Colonic mucosa (tissue), 4 donors: ENCODE measurements around the gene COL23A1. TPM values are rescaled to one million over a fixed set of nuclear protein-coding genes. Genes with fewer than 3 reads are reported as not detected.
"Not testable (repeated sequence)": the region's sequence is repeated elsewhere in the genome, so short reads cannot be mapped to it uniquely, and the experiment has no call there.

ENCODE experiments used
- DNase-seq: peaks from one replicate; pipeline ENCODE4 v3.0.0-alpha.2; 2020
- H3K27ac ChIP-seq: fragments of 200-600 bp; one replicate; pipeline ENCODE4 v1.8.0; 2021
- H3K27me3 ChIP-seq: fragments of 200-600 bp; one replicate; pipeline ENCODE4 v1.8.0; 2021
- H3K36me3 ChIP-seq: fragments of 200-600 bp; one replicate; pipeline ENCODE4 v1.8.0; 2021
- H3K4me1 ChIP-seq: fragments of 200-600 bp; one replicate; pipeline ENCODE4 v1.8.0; 2021; ENCODE audit warnings: mild to moderate bottlenecking
- H3K4me3 ChIP-seq: fragments of 200-600 bp; one replicate; pipeline ENCODE4 v1.8.0; 2021
- H3K9ac ChIP-seq, 2 donors: one replicate each; pipeline ENCODE4 v1.7.0; 2013; ENCODE audit warnings: control low read depth in 2 of 2, low read depth in 2 of 2, low read length in 2 of 2
- H3K9me3 ChIP-seq: fragments of 200-600 bp; one replicate; pipeline ENCODE4 v1.8.0; 2021
- intact Hi-C: fragments of 100-400 bp; cut with DNase I; formaldehyde crosslinking; loops from one replicate; pipeline ENCODE4 v1.14.1; 2022
- total RNA-seq, 2 donors: library from RNA; stranded (reverse); fragmentation: NEBNext Ultra II Directional in 1 of 2; extraction: Animal tissue kit (Norgen Biotek cat#: 25700) in 1 of 2; gene quantifications; one replicate each; pipeline ENCODE4 v1.2.1, GENCODE V29; 2021
- TF ChIP-seq, protein P1 (sequence below): fragments of 200-600 bp; IDR thresholded peaks from one replicate; pipeline ENCODE4 v1.8.0; 2022; ENCODE audit warnings: antibody characterized with exemption, mild to moderate bottlenecking
- donor health status: healthy.
- donor health status: DM: no; HTN: no; CAD: no.
- donor health status: DM: no; HTN: no; CAD: no.

The COL23A1 gene
- total RNA-seq, 2 donors from 2014 or later, result 0.37 to 0.49 TPM

DNA sequence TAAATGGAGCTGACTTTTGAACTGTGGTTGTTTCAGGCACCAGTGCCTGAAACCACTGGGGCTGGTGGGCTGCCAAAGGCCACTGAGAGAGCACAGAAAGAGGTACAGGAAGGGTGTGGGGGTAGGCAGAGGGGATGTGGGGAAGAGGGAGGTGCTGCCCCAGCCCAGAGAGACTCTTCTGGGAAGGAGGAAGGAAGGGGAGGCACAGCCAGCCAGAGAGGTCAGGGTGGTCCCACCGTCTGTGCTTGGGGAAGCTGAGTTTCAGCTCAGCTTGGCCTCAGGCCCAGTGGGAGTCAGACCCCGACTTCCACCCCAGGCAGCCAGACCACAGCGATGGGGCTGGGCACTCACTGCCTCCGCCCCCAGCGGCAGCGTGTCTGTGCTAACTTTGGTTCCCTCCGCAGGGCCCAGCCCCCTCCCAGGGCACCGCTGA lies 348.9 kb downstream of the COL23A1 start:
- no peak for DNase-seq
- H3K4me3 ChIP-seq, result no peak overlapping the region
- H3K36me3 ChIP-seq, result no peaks in the 10 kb centered on the region
- H3K9ac ChIP-seq, result no peak overlapping the region
- no peaks in the 10 kb centered on the region for H3K9me3 ChIP-seq
- H3K27ac ChIP-seq, result peak overlapping the region; percentile 22
- TF ChIP-seq, protein P1, sequence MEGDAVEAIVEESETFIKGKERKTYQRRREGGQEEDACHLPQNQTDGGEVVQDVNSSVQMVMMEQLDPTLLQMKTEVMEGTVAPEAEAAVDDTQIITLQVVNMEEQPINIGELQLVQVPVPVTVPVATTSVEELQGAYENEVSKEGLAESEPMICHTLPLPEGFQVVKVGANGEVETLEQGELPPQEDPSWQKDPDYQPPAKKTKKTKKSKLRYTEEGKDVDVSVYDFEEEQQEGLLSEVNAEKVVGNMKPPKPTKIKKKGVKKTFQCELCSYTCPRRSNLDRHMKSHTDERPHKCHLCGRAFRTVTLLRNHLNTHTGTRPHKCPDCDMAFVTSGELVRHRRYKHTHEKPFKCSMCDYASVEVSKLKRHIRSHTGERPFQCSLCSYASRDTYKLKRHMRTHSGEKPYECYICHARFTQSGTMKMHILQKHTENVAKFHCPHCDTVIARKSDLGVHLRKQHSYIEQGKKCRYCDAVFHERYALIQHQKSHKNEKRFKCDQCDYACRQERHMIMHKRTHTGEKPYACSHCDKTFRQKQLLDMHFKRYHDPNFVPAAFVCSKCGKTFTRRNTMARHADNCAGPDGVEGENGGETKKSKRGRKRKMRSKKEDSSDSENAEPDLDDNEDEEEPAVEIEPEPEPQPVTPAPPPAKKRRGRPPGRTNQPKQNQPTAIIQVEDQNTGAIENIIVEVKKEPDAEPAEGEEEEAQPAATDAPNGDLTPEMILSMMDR, result no peak
- intact Hi-C loops, result no loop called here
- H3K27me3 ChIP-seq, result no peaks in the 10 kb centered on the region
- peaks cover 22% of the 10 kb centered on the region for H3K4me1 ChIP-seq

DNA sequence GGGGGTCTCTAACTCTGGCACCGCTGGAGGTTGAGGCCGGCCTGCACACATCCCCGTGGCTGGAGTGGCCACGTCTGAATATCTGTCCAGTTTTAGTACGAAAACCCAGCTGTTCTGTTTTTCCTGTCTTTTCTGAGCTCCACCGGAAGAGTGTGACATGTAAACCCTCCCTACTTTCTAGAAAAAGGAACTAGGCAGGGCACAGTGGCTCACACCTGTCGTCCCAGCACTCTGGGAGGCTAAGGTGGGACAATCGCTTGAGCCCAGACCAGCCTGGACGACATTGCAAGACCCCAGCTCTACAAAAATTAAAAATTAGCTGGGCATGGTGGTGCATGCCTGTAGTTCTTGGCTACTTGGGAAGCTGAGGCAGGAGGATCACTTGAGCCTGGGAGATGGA lies 349.4 kb downstream of the COL23A1 start:
- Histone ChIP-seq H3K4me3 (no peak overlapping the region), H3K27me3 (no peaks in the 10 kb centered on the region), H3K4me1 (peaks cover 22% of the 10 kb centered on the region), H3K9me3 (no peaks in the 10 kb centered on the region), H3K27ac (peak overlapping the region; percentile 22), H3K36me3 (no peaks in the 10 kb centered on the region), H3K9ac (no peak overlapping the region)
- DNase-seq, result no peak
- TF ChIP-seq, protein P1, result no peak
- intact Hi-C loops, result no loop called here

GRCh38 chr5:178240341-178240741 lies 349.9 kb downstream of the COL23A1 start:
- Histone ChIP-seq H3K27ac (peak overlapping the region; percentile 22), H3K9me3 (no peaks in the 10 kb centered on the region), H3K4me3 (no peak overlapping the region), H3K9ac (no peak overlapping the region), H3K4me1 (peaks cover 22% of the 10 kb centered on the region), H3K27me3 (no peaks in the 10 kb centered on the region), H3K36me3 (no peaks in the 10 kb centered on the region)
- intact Hi-C loops, result no loop called here
- DNase-seq, result no peak
- TF ChIP-seq, protein P1, result no peak

- DNase-seq, H3K9ac ChIP-seq, intact Hi-C loops, H3K27me3 ChIP-seq, H3K4me3 ChIP-seq, H3K36me3 ChIP-seq, H3K9me3 ChIP-seq: not testable (repeated sequence)
- peak overlapping the region; percentile 22 for H3K27ac ChIP-seq
- H3K4me1 ChIP-seq, result peaks cover 22% of the 10 kb centered on the region
Observed at GRCh38 chr5:178239626-178240301, 350.4 kb downstream of the COL23A1 start.

DNA sequence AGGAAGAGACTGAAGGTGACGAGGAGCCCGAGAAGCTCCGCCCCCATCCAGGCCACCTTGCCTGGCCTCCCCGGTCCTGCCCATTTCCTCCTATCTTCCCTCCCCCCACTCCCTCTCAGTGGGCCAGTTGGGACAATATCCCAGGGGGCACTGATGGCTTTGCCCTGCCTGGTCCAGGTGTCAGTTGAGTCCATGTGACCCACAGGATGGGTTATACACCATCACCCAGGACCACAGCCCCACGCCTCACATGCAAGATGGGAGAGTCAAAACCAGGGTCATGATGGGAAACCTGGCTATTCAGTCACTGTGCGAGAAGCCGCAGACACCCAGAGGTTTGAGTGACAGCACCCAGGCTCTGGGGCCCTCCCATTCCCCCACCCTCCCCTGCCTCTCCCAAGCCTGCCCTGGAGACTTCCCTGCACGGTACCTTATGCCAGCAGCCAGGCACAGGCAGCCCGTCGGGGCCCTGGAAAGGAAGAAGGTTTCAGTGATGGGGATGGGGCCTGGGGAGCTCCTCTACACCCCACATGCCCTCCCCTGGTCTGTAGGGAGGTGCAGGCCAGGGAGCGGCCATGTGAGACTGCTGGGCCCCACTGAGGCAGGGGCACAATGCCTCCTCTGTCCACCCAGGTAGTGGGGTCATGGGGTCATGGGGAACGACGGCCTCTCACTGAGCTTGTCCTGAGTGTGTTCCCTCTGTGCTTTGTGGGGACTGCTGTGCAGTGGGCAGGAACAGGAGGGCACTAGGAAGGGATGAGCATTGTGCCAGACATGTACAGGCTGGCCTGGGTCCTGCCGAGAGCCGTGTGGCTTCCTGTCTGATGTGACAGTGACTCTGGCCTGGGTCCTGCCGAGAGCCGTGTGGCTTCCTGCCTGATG lies 351.2 kb downstream of the COL23A1 start:
- no peak overlapping the region for H3K4me3 ChIP-seq
- peak overlapping the region in 1 of 2 donors; percentile 16 for H3K9ac ChIP-seq
- no peak for DNase-seq
- TF ChIP-seq, protein P1, result no peak
- peak overlapping the region; percentile 47 for H3K27ac ChIP-seq
- intact Hi-C loops, result no loop called here
- peaks cover 22% of the 10 kb centered on the region for H3K4me1 ChIP-seq
- H3K36me3 ChIP-seq, result no peaks in the 10 kb centered on the region
- no peaks in the 10 kb centered on the region for H3K9me3 ChIP-seq
- no peaks in the 10 kb centered on the region for H3K27me3 ChIP-seq

- Histone ChIP-seq H3K27ac (no peak overlapping the region), H3K9me3 (no peaks in the 10 kb centered on the region), H3K9ac (no peak overlapping the region), H3K27me3 (no peaks in the 10 kb centered on the region), H3K36me3 (no peaks in the 10 kb centered on the region), H3K4me1 (peaks cover 22% of the 10 kb centered on the region), H3K4me3 (no peak overlapping the region)
- TF ChIP-seq, protein P1, result no peak
- DNase-seq, result no peak
- intact Hi-C loops, result no loop called here
Observed at GRCh38 chr5:178238313-178238635, 351.9 kb downstream of the COL23A1 start.
